ENCODE data around the gene PRSS3. TPM values are rescaled to one million over a fixed set of nuclear protein-coding genes. Genes with fewer than 3 reads are reported as not detected.
A peak's percentile ranks its signal among the peaks of the same experiment; 100 is the strongest.

The PRSS3 gene
- polyA plus RNA-seq, 1 donor (not counting 4 experiments of a cell fraction or from before 2014, with no cell fraction given): 9.1 TPM

DNA sequence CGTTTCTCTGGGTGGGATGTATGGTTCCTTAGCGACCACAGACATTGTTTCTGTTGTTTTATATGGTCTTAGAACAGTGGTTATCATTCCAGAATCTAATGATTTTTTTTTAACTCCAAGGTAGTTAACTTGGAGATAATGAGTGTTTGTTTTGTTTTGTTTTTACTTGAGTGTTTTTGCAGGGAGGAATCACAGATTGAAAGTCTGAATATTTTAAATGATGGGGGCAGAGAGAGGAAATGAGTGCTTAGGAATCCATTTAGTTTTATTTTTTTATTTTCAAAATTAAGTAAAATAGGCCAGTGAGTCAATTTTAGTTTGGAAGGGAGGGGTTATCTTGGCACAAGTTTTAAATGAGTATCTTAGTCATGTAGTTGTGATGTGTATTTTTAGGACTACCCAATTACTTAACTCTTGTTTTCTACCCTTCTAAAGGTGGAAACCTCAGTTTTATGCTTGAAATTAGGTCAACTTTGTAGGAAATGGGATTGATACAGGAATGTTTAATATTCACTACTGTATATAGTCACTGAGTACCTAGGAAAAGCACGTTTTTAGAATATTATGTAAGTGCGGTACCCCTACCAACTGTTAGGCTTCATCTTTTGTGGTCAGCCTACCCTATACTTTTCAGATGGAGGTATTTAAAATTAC is 23.6 kb downstream of the PRSS3 start:
- no peak for TF ChIP-seq EZH2 (IDR thresholded peaks at IDR 0.05; ENCODE audit: low read length)
- TF ChIP-seq, protein P1, sequence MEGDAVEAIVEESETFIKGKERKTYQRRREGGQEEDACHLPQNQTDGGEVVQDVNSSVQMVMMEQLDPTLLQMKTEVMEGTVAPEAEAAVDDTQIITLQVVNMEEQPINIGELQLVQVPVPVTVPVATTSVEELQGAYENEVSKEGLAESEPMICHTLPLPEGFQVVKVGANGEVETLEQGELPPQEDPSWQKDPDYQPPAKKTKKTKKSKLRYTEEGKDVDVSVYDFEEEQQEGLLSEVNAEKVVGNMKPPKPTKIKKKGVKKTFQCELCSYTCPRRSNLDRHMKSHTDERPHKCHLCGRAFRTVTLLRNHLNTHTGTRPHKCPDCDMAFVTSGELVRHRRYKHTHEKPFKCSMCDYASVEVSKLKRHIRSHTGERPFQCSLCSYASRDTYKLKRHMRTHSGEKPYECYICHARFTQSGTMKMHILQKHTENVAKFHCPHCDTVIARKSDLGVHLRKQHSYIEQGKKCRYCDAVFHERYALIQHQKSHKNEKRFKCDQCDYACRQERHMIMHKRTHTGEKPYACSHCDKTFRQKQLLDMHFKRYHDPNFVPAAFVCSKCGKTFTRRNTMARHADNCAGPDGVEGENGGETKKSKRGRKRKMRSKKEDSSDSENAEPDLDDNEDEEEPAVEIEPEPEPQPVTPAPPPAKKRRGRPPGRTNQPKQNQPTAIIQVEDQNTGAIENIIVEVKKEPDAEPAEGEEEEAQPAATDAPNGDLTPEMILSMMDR (optimal IDR thresholded peaks at IDR 0.05 in 1 of 3, IDR thresholded peaks at IDR 0.05 in 1 of 3, conservative IDR thresholded peaks at IDR 0.05 in 1 of 3; ENCODE audit: extremely low read depth in 1 of 3, insufficient read depth in 2 of 3, low read length in 3 of 3): no peak
- Histone ChIP-seq H3K9ac (ENCODE audit: control insufficient read depth, extremely low read depth, insufficient read depth, low read length) (peak overlapping the region; percentile 96), H3K9me3 (ENCODE audit: control insufficient read depth, low read depth, low read length) (no peaks in the 10 kb centered on the region), H3K4me2 (ENCODE audit: control insufficient read depth, extremely low read depth, insufficient read depth, low read depth, low read length) (peak overlapping the region; percentile 100), H3K27ac (ENCODE audit: control insufficient read depth, insufficient read depth, low read length) (peak overlapping the region; percentile 97), H3K36me3 (ENCODE audit: control insufficient read depth in 2 of 2, extremely low read depth in 1 of 2, insufficient read depth in 2 of 2, low read length in 2 of 2) (peaks cover 2 to 6% of the 10 kb centered on the region in 2 experiments), H2AFZ (ENCODE audit: control insufficient read depth, low read length) (no peak overlapping the region), H3K4me3 (ENCODE audit: control insufficient read depth in 2 of 3, extremely low read depth in 1 of 3, insufficient read depth in 2 of 3, low read depth in 1 of 3, low read length in 3 of 3) (peak overlapping the region; percentile 61 to 98 (median 96)), H3K9me1 (ENCODE audit: control insufficient read depth, extremely low read depth, insufficient read depth, low read length) (no peaks in the 10 kb centered on the region), H3K4me1 (ENCODE audit: control insufficient read depth, extremely low read depth, insufficient read depth, low read length) (peaks cover 45% of the 10 kb centered on the region), H3K27me3 (ENCODE audit: control insufficient read depth, extremely low read depth, insufficient read depth, low read length) (no peaks in the 10 kb centered on the region), H3K79me2 (ENCODE audit: control insufficient read depth, insufficient read depth, low read length) (peaks cover 67% of the 10 kb centered on the region), H4K20me1 (ENCODE audit: control insufficient read depth, extremely low read depth, insufficient read depth, low read length) (peaks cover 16% of the 10 kb centered on the region)
- dilution Hi-C loops (cut with MboI; ENCODE audit: extremely low pct_ligation_motif_present, low sequenced_read_pairs): no loop called here
- FAIRE-seq (no peak), DNase-seq (ENCODE audit: low read depth, low spot score) (no peak)

DNA sequence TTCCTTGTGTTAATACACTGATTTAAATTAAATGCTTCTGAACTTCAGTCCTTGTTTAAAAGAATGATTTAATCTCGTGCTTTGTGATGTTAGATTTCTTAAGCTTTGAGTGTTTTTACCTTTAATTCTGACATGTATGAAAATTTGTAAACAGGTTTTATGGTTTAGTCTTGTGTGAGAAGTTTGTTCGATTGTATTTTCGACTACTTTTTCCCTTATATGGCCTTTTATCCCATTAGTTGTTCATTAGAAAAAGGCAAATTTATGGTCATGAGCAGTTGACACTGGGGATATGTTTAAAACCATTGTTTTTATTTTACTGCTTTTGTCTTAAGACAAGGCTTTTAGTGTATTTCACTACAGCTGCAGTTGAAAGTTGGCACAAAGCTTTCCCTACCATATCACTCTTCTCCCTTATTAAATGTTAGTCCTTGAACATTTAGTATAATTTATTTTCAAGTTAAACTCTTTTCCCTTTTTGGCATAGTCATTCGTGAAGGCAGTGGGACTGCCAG is 24.9 kb downstream of the PRSS3 start:
- peaks cover 2 to 7% of the 10 kb centered on the region in 2 experiments for H3K36me3 ChIP-seq (ENCODE audit: control insufficient read depth in 2 of 2, extremely low read depth in 1 of 2, insufficient read depth in 2 of 2, low read length in 2 of 2)
- H3K79me2 ChIP-seq (ENCODE audit: control insufficient read depth, insufficient read depth, low read length): peaks cover 80% of the 10 kb centered on the region
- peak overlapping the region in 2 of 3 experiments; percentile 24 to 61 for H3K4me3 ChIP-seq (ENCODE audit: control insufficient read depth in 2 of 3, extremely low read depth in 1 of 3, insufficient read depth in 2 of 3, low read depth in 1 of 3, low read length in 3 of 3)
- no peaks in the 10 kb centered on the region for H3K9me1 ChIP-seq (ENCODE audit: control insufficient read depth, extremely low read depth, insufficient read depth, low read length)
- no peak overlapping the region for H3K9ac ChIP-seq (ENCODE audit: control insufficient read depth, extremely low read depth, insufficient read depth, low read length)
- no peaks in the 10 kb centered on the region for H3K27me3 ChIP-seq (ENCODE audit: control insufficient read depth, extremely low read depth, insufficient read depth, low read length)
- peak overlapping the region; percentile 100 for H3K4me2 ChIP-seq (ENCODE audit: control insufficient read depth, extremely low read depth, insufficient read depth, low read depth, low read length)
- dilution Hi-C loops (cut with MboI; ENCODE audit: extremely low pct_ligation_motif_present, low sequenced_read_pairs): no loop called here
- H3K9me3 ChIP-seq (ENCODE audit: control insufficient read depth, low read depth, low read length): no peaks in the 10 kb centered on the region
- peak overlapping the region; percentile 10 for H3K27ac ChIP-seq (ENCODE audit: control insufficient read depth, insufficient read depth, low read length)
- DNase-seq (ENCODE audit: low read depth, low spot score) (no peak), FAIRE-seq (no peak)
- peaks cover 16% of the 10 kb centered on the region for H4K20me1 ChIP-seq (ENCODE audit: control insufficient read depth, extremely low read depth, insufficient read depth, low read length)
- no peak overlapping the region for H2AFZ ChIP-seq (ENCODE audit: control insufficient read depth, low read length)
- TF ChIP-seq, protein P1 (optimal IDR thresholded peaks at IDR 0.05 in 1 of 3, IDR thresholded peaks at IDR 0.05 in 1 of 3, conservative IDR thresholded peaks at IDR 0.05 in 1 of 3; ENCODE audit: extremely low read depth in 1 of 3, insufficient read depth in 2 of 3, low read length in 3 of 3): no peak
- TF ChIP-seq EZH2 (IDR thresholded peaks at IDR 0.05; ENCODE audit: low read length): no peak
- H3K4me1 ChIP-seq (ENCODE audit: control insufficient read depth, extremely low read depth, insufficient read depth, low read length): peaks cover 32% of the 10 kb centered on the region
